SW 1271 (cell line): ENCODE measurements around the gene ZC3H11A.
"Not testable (repeated sequence)": the region's sequence is repeated elsewhere in the genome, so short reads cannot be mapped to it uniquely, and the experiment has no call there.

ENCODE experiments used
- DNase-seq, 2 experiments: peaks; one replicate each; lab custom pipeline; 2025; lab: John Stamatoyannopoulos, UW

ZC3H11A gene

DNA sequence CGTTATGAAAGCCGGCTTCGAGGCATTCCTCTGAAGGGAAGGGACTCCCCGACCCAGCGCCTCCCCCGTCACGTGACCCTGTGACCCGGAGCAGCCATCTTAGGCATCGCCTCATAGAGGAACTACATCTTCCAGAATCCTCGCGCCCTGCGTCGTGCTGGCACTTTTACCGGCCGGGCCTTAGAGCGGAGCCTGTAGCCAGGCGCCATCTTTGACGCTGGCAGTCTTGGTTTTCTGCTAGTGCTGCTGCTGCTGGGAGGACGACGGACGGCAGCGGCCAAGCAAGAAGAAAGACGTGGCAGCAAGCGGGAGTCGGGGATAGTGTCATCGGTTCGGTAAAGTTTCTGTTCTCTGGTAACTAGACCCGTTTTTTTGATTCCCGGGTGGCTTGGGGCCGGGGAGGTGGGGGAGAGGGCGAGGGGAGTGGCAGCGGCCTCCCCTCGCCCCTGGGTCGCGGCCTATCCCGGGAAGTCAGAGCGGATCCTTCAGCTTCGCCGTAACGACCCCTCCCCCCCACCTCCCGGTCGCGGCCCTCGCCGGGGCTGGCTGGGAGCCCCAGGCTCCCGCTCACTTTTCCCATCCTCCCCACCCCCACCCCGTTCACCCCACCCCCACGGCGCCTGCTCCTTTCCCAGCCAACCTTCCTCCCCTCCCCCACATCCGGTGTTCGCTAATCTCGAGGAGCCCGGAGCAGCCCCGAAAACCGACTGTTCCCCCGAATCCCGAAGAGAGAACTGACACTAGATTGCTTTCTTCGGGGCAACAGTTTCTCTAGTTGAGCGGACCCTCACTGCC lies at the start of gene ZC3H11A, which contains the start of gene ZBED6:
TSS of gene ZC3H11A (plus strand) at position 183 of the 795 bp plus-strand sequence. CDS start 21,448 bp downstream, outside the sequence.
TSS of gene ZBED6 (plus strand) at position 183 of the 795 bp plus-strand sequence. CDS start 1,900 bp downstream, outside the sequence.
- DNase-seq, result peak; percentile 76 to 92

DNA sequence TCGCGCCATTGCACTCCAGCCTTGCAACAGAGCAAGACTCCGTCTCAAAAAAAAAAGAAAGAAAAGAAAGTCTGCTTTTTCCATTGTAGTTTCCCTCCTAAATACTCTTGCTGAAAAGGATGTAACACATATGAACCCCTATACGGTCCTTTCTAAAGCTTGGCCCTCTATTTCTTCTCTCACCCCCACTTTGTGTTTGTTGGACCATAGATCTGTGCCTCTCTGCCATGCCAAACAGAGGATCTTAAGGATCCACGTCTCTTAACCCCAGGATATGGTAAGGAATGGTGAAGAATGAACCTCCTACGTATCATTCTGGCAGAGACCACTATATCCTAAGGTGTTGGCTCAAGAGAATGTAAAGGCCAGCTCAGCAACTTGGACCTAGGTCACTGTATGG lies 49.1 kb upstream of the ZC3H11A start:
- no peak for DNase-seq

DNA sequence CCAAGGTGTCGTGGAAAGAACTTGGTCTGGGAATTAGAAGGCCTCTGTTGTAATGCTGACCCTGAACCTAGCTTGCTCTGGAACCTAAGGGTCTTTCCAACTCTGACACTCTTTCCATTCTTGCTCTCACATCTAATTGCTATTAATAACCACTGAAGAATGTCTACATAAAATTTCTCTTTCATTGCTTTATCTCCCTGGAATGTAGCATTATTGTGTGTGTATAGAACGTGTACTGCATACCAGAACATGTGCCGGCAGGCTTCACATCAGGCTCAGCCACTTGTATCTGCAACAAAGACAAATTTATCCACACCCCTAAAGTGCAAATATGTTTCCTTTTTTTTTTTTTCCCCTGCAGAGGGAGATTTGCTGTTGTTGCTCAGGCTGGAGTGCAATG lies 44.4 kb upstream of the ZC3H11A start:
- DNase-seq, result no peak

DNA sequence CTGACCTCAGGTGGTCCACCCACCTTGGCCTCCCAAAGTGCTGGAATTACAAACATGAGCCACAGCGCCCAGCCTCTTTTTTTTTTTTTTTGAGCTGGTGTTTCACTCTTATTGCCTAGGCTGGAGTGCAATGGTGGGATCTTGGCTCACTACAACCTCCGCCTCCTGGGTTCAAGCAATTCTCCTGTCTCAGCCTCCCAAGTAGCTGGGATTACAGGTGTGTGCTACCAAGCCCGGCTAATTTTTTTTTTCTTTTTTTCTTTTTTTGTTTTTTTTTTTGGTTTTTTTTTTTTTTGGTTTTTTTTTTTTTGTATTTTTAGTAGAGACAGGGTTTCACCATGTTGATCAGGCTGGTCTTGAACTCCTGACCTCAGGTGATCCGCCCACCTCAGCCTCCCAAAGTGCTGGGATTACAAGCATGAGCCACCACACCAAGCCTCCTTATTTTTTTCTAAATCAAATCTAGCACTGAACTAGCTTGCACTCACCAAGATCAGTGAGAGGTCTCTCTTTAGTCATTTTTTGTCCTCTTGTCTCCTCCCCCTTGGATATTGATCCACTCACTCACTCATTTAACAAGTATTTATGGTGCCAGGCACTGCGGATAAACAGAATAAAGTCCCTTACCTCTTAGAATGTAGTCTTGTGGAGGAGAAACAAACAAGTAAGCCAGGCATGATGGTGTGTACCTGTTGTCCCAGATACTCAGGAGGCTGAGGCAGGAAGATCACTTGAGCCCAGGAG lies 43.6 kb upstream of the ZC3H11A start:
- DNase-seq, result not testable (repeated sequence)

DNA sequence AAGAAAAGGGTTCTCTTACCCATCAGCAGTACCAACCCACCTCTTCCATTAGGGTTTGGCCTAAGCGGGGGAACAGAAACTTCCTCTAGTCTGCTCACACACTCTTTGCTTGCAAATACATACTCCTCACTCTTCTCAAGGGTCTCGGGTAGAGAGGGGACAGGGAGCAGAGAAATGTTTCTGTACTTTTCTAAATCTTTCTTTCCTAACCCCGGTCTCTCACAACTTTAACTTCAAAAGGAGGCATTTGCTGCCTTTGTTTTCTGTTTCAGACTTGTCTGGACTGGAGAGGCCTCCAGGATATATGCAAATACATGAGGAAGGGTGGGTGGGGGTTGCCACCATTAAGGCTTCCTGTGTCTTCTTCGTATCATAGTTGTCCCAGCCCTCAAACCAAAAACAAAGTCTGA lies 41.0 kb upstream of the ZC3H11A start:
- no peak for DNase-seq

DNA sequence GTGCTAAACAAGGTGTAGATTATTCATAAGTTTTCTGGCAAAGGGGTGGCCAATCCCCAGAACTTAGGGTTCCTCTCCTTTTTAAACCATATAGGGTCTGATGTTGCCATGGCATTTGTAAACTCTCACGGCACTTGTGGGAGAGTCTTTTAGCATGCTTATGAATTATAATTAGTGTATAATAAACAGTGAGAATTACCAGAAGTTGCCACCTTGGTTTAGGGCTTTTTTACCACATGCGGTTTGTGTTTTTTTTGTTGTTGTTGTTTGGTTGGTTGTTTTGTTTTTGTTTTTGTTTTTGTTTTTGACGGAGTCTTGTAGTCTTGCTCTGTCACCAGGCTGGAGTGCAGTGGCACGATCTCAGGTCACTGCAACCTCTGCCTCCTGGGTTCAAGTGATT lies 39.4 kb upstream of the ZC3H11A start:
- no peak for DNase-seq

DNA sequence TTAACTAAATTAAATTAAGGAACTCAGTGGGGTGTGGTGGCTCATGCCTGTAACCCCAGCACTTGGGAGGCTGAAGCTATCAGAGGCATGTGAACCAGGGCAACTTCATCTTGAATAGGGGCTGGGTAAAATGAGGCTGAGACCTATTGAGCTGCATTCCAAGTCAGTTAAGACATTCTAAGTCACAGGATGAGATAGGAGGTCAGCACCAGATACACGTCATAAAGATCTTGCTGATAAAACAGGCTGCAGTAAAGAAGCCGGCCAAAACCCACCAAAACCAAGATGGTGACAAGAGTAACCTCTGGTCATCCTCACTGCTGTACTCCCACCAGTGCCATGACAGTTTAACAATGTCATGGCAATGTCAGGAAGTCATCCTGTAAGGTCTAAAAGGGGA lies 36.7 kb upstream of the ZC3H11A start:
- DNase-seq, result not testable (repeated sequence)

DNA sequence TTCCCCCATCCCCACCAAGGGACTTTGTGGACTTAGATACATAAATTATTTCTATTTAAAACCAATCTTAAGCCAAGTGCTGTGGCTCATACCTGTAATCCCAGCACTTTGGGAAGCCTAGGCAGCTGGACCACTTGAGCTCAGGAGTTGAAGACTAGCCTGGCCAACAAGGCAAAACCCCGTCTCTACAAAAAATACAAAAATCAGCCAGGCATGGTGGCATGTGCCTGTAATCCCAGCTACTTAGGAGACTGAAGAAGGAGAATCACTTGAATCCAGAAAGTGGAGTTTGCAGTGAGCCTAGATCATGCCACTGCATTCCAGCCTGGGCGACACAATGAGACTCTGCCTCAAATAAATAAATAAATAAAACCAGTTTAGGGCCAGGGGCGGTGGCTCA lies 34.9 kb upstream of the ZC3H11A start:
- no peak for DNase-seq

DNA sequence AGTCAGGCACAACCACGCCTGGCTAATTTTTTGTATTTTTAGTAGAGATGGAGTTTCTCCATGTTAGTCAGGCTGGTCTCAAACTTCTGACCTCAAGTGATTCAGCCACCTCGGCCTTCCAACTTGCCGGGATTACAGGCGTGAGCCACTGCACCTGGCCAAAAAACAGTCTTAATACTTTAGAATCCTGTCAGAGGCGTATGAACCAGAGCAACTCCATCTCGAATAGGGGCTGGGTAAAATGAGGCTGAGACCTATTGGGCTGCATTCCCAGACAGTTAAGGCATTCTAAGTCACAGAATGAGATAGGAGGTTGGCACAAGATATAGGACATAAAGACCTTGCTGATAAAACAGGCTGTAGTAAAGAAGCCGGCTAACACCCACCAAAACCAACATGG lies 33.5 kb upstream of the ZC3H11A start:
- DNase-seq, result not testable (repeated sequence)

DNA sequence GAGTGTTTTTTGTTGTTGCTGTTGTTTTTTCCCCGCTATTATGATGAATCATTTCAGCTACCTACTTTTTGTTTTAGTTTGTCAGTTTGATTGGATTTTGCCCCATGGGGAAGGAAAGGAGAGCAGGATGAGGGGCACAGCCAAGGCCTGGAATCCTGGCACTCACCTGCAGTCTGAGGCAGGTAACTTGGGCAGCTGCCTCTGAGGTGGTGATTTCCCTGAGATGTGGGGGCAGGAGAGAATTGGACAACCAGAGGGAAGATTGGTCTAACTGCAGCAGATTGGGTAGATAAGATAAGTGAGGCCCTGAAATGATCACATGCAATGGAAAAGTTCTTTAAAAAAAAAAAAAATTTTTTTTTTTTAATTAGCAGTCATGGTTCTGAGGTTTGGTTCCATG lies 31.9 kb upstream of the ZC3H11A start:
- DNase-seq, result no peak

DNA sequence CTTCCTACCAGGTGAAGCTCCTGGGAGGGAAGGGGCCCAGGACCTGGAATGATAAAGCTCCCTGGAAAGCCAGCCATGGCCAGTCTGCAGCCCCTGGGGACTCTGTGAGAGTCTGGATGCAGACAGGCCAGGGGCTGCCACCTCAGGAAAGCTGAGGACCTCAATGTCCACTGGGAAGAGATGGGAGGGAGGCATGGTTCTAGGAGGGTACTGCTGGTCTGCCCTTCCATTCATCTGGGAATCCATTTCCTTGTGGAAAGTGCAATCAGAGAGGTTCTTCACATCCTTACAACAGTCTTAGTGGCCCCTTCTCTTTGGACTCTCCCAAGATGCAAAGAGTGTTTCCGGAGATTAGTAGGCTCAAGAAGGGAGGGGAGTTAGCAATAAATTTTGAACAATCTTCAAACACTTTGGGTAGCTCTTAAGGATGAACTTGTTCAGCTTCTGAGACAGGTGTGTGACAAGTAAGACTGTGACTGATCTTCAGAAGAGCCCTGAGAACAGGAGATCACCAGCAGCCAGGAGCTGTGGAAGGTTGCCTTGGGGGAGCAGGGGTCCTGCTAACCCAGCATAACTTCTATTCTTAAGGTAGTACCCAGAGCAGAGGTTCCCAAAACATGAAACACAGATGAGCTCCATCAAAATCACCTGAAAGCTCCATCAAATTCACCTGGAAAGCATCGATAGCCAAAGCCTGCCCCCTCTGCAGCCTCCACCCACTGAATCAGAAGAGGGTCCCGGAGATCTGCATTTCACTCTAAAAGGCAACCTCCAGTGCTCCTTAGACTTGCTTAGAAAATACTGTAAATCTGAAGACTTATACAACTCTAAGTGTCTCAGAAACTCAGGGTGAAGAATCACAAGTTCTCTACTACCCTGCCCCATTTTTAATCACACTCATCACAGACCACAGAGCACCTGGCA lies 31.1 kb upstream of the ZC3H11A start:
- no peak for DNase-seq

DNA sequence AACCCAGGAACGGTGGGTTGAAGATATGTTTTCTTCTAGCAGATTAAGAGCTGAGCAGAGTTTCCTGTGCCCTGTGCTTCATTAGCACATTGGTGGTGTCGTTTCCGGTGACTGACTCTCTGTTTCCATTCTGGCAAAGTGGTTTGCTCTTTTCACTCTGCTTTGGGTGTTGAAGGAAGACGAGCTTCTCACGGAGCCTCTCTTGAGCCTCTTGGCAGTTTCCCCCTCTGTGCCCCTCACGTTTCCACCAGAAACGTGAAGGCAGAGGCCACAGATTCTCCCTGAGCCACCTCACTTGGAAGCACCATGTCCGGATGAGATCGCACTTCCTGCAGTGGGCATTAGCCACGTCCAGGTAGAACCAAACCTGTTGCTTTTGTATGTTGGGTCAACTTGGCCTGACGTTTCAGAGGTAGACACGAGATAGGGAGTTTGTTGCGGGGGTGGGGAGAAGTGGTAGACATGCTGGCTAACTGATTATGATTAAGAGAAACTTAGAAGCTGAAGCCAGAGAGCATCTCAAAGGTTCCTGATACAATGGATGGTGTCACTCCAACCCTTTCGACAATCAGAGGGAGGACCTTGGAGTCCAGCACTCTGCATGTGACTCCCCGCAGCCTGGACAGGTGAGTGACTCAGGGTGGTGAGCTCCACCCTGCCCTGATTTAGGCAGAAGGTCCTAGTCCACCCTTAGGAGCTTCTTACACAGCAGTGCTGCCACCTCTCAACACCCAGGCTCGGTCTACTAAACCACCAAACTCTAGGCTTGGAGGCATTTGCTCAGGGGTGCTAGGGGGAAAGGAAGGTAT lies 30.2 kb upstream of the ZC3H11A start, which contains the start of gene LAX1:
TSS of gene LAX1 (plus strand) at position 155 of the 809 bp plus-strand sequence. CDS start at position 538, 383 bp downstream.
- DNase-seq, result no peak

DNA sequence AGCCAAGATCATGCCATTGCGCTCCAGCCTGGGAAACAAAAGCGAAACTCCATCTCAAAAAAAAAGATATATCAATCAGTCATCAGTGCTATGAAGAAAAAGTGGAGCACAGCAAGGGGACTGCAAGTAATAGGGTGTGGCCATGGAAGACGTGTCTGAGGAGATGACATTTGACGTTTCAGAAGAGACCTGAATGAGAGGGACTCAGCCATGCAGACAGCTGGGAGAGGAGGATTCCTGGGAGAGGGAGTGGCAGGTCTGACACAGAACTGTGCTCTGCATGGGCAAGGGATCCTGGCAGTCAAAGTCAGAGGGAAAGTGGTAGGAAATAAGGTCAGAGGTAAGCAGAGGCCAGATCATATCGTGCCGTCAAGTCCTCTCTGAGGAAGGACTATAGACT lies 27.2 kb upstream of the ZC3H11A start:
- DNase-seq, result no peak

DNA sequence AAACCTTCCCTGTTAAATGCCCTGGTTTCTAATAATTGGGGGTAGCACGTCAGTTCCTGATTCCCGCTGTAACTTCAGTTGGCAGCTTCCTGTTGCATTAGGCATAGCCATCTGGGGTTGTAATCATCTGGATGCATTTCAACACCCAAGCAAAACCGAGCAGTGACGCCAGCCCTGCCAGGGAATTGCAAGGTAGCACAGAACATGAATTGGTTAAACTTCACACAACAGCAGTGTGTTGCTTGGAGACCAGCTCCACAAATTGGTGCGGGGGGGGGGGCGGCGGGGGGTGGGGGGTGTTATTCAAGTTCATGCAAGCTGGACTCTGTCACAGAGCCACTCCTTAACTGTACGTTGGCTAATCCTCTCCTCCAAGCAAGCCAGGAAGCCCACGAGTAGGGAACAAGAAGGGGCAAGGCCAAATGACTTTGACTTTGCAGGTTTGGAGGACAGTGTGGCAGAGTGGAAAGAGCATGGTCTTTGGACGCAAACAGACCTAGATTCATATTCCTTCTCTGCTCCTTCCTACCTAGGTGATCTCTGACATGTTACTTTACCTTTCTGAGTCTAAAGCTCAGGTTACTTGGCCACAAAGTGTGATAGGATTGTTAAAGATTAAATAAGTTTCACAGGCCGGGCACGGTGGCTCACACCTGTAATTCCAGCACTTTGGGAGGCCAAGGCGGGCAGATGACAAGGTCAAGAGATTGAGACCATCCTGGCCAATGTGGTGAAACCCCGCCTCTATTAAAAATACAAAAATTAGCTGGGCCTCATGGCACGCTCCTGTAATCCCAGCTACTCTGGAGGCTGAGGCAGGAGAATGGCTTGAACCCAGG lies 25.7 kb upstream of the ZC3H11A start:
- DNase-seq, result no peak

DNA sequence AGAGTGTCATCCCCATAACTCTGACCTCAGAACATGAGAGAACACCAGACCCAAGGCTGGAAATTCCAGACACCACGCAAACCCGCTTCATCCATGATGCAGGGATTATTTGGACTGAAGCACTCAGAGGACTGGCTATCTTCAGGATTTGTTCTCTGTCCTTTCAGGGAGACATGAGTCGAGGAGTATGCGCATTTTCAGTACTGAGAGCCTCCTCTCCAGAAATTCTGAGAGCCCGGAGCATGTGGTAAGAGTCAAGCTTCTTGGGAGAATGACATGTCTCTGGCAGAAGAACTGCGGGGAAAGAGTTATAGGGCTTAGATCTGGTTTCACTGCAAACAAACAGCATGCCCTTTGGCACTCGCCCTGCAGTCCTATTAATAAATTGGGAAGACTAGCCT lies 23.5 kb upstream of the ZC3H11A start:
- DNase-seq, result no peak

DNA sequence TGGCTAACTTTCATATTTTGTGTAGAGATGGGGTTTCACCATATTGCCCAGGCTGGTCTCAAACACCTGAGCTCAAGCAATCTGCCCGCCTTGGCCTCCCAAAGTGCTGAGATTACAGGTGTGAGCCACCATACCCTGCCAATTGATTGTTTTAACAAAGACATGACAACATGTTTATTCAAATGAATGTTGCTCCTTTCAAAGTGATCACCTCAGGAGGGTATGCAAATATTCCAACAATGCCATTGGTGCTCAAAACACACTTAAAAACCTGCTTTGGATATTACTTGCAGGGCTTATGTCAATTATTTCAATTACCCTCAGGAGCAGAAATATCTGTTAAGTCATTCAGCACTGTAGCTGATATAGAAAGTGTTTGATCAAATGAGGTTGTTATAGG lies 22.6 kb upstream of the ZC3H11A start:
- DNase-seq, result no peak

DNA sequence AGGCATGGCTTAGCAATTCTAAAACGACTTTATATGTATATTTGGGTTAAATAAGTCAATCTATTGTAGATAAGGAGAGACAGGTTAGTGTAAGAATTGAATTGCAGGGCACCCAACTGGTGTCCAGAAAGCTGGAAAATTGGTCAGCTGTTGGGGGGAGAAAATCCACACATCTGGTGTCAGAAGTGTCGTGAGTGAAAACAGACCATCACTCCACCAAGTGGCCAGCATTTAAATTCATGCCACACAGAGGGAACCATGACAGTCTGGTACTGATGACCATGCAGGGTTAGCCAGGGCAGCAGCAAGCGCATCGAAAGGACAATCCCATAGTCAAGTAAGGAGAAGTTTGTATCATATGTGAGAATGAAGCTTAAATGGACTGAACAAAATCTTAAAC lies 18.8 kb upstream of the ZC3H11A start:
- DNase-seq, result no peak

DNA sequence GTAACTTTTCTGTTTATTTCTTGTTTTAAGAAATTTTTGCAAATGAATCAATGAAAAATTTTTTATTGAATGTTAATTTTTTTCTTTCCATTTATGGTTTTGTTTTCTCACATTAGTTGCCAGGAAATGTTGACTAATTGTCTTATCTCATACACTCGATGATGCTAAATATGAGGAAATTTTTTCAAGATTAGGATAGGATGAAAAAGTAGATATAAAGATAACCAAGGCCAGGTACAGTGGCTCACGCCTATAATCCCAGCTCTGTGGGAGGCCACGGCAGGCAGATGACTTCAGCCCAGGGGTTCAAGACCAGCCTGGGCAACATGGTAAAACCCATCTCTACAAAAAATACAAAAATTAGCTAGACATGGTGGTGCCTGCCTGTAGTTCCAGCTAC lies 17.8 kb upstream of the ZC3H11A start:
- DNase-seq, result no peak

DNA sequence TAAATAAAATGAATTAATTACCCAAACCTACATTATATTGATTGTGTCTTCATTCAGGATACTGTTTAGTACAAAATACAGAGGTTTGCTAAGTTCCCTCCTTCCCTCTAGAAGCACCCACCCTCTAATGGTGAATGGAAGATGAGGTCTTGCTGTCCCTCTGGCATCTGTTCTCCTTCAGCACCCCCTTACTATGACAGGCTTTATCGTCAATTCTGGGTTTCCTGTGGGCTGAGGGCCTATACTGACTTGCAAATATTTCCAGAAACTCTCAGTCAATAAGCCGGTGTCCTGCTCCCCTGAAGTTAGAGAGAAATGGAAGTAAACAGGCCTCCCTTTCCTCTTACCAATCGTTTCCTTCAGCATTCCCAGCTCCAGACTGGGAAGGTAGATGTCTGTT lies 17.3 kb upstream of the ZC3H11A start:
- no peak for DNase-seq

DNA sequence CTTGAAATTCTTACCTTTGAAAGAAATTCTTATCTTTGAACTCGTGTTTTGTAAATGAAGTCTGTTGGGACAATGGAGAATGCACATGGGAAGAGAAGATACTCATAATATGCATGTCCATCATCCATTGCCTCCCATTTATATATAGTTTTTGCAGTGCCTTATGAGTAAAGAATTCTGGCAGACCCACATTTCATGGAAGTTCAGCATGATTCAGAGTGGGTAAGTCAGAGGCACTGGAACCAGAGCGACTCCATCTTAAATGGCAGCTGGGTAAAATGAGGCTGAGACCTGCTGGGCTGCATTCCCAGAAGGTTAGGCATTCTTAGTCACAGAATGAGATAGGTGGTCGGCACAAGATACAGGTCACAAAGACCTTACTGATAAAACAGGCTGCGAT lies 16.6 kb upstream of the ZC3H11A start:
- no peak for DNase-seq
